GM18909 (cell line): ENCODE data around the gene MTF1.

Experiments
- ATAC-seq: cut with Tn5 transposase; IDR thresholded peaks from one replicate; pipeline ENCODE4 v1.9.1; 2021; ENCODE audit warnings: mild to moderate bottlenecking; ENCODE audit not compliant: unreplicated experiment, poor library complexity

The MTF1 gene

DNA sequence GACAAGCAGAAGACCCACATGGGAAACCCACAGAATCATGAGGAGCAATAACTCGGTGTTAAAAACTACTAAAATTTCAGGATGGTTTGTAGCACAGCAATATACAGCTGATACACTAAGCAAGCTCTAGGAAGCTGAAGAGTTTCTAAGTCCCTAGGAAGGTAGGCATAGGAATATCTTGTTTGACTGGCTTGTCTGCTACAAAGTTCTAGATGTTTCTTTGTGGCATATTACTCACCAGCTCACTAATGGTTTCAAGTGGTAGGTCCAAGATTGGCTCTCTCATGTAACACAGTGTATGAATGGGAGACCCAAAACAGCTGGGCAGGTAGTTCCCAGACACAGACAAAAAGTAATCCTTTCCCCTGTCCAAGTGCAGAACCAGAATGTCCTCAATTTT, 13.3 kb upstream of the MTF1 start:
- no peak for ATAC-seq

DNA sequence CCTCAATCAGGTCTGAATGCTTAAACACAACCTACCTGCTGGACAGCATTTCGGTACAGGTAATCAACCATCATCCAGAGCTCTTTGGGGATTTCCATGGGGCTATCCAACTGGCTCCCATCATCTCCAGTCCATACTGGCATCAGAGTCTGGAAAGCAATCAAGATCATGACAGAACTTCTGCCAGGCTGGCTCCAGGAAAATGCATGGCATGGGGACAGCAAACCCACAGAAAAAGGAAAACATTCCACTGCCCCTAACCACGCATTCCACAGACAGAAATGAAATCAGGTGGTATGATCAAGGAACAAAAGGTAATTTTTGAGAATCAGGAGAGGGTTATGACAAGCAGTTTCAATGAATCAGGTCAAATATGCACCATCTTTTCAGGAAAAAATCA, 9.1 kb upstream of the MTF1 start:
- ATAC-seq = no peak

DNA sequence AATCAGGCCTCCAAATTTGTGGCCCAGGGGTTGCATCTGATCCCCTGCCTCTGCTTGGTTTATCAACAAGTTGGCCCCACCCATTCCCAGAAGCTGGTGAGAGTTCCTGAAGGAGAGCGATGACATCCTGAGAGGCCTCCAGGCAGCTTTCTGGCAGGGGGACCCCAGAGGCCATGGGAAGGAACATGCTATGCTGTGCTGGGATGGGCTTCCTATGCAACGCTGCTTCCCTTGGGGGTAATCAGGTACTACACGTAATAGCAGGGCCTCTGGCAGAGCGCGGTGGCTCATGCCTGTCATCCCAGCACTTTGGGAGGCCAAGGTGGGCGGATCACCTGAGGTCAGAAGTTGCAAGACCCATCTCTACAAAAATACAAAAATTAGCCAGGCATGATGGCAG, 8.4 kb upstream of the MTF1 start:
- no peak for ATAC-seq

DNA sequence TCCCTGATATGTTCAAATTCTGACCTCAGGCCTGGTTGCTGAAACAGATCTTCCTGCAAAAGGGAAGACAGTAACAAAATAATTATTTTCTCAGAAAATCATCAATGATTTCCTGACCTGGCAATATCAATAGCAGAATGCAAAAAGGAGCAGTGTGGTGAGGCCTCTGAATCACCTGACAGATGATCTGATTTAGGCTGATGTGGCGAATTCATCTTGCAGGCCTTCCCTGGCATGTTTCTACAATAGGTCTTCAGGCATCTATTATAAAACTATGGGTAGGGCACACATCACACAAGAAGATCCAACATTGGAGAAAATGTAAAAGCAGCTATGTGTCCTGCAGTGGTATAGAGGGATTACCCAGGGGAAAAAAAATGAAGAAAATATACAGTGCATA, 7.1 kb upstream of the MTF1 start:
- no peak for ATAC-seq

DNA sequence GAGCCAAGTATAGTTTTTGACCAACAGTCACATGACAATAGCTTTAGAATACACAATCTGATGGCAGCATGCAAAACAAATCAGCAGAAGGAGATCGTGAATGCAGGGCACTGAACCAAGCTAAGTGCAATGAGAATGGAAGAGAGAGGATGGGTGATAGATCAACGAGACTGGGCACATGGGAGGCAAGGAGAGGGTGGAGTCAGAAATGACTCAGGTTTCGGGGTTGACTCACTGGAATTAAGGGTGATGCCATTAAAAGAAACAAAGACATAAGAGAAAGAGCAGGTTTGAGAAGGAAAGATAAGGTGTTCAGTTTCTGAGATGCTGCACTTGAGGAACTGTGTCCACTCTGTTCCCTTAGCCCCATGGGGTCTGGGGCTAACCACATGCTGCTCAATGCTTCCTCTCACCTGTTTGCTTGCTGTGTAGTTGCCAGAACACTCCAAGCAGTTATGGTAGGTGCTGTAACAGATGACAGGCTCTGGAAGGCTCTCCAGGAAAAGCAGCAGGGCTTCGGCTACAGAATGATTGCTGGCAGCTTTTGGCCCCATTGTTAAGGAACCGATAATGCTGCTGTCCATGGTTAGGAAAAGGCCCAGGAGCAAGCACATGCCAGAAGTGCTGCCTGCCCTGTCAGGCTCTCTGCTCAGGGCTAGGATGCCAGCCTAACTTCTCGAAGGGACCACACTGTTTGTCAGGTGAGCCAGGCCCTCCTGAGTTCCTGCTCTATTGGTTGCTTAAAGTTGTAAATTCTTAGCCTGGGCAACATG, 6.1 kb upstream of the MTF1 start:
- ATAC-seq = no peak

DNA sequence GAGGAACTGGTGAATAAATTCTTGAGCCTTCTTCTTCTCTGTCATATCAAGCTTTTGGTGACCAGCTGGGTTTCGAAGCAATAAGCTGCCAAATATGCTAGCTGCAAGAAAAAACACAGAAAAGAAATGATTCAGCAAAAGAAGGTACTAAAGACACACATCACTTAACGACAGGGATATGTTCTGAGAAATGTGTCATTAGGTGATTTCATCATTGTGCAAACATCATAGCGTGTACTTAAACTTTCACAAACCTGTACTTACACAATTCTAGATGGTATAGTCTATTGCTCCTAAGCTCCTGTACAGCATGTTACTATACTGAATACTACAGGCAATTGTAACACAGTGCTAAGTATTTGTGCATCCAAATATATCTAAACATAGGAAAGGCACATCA, 2.9 kb upstream of the MTF1 start:
- ATAC-seq = no peak

DNA sequence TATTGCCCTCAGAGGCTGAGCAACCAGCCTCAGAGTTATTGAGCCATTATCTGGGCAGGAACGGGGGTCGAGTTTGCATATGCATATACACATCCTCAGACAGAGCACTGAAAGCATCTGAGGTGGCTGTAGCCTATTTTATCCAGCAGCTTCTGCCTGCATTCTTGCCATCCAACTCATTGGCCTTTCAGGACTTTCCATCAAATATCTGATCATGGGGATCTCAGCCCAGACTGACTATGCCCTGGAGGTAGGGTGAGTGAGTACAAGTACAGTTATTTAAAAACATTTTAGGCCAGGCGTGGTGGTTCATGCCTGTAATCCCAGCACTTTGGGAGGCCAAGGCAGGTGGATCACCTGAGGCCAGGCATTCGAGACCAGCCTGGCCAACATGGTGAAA, 1.8 kb upstream of the MTF1 start:
- no peak for ATAC-seq

DNA sequence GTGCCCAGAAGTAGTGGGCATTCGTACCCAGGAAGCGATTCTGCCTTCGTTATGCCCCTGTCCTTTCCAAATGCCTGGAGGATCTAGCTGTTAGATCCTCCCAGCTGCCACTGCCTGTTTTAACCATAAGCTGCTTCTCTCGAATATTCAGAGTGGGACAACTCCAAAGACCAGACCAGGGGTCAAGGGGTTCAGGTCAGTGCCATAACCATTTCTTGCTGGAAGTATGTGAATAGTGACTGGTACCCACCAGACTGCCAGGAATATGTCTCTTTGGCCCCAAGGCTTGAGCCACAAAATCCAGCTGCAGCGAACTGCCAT, 914 bp upstream of the MTF1 start:
- ATAC-seq = no peak

DNA sequence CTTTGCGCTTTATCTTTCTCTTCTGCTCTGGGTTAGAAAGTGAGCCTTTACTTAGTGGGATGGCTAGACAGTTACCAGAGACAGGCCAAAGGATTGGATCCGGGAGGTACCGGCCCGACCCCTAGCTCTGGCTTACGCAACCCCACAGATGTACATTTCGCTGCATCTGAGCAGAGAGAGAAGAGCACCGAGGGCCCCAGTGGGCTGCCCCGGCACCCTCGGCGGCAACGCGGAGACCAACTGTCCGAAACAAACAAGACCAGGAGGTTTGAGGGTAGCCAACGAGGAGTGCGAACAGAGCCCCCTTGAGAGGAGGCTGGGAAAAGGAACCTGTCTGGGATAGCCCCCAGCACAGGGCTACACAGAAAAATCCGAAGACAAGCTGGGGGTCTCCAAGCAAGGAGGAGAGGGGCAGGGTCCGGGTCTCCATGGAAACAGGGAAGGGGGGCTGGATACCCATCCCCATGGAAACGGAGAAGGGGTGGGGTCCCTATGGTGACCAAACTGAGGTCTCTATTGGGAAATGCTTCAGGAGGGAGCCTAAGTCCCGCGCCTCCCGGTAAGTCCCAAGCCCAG, 373 bp downstream of the MTF1 start:
- ATAC-seq = peak; percentile 28

DNA sequence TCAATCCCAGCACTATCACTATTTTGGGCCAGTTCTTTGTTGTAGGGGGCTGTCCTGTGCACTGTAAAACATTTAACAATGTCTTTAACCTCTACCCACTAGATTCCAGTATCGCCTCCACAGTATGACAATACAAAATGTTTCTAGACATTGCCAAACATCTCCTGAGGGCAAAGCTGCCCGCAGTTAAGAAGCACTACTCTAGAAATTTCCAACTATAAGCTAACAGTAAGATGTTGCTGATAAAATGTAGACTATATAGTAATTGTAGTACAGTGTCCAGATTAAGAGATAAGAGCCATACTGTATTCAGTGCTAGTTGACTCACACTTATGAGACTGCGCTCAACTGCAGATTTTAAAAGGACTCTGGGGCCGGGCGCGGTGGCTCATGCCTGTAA, 5.0 kb downstream of the MTF1 start:
- no peak for ATAC-seq

DNA sequence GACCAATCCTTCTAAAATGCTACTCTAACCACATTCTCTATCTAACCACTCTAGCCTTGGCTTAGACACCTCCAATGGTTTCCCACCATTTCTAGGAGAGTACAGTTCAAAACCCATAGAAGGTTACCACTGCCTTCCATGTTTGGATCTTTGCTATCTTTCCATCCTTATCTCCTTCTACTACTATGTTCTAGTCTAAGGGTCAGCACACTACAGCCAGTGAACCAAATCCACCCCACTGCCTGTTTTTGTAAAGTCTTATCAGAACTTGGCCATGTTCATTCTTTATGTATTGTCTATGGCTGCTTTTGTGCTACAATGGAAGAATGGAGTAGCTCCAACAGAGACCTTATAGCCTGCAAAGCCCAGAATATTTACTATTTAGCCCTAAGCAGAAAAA, 6.2 kb downstream of the MTF1 start:
- no peak for ATAC-seq

DNA sequence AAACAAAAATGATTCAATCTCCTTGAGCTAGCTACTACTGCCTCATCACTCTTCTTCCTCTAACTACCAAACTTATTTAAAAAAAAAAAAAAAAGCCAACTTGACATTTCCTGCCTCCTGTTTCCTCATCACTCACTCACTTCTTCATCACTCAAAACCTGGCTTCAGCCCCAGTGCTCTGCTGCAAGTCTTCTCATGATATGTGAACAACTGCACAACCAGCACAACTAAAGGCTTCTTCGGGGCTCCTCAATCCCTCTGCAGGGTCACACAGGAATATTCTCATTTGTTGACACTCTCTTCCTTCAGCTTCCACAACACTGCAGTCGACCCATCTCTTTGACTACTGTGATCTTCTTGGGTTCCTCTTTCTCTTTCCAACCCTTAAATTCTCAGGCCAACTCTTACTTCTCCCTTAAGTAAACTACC, 7.6 kb downstream of the MTF1 start:
- no peak for ATAC-seq

DNA sequence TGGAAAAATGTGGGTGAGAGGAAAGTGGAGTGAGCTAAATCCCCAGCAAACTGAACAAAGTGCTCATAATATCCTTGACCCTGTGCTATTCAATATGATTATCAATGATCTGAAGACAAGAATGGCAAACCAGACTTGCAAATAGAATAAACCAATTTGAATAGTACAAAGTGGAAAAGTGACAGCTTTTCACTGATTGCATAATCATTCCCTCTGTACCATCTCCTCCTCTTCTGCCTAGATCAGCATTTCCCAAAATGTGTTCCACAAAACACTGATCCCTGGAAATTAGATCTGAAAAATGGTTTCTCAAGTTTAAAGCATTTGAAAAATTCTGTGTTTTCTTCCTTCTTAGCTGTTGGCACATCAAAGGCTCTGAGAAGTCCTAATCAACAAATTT, 8.1 kb downstream of the MTF1 start:
- ATAC-seq = no peak

DNA sequence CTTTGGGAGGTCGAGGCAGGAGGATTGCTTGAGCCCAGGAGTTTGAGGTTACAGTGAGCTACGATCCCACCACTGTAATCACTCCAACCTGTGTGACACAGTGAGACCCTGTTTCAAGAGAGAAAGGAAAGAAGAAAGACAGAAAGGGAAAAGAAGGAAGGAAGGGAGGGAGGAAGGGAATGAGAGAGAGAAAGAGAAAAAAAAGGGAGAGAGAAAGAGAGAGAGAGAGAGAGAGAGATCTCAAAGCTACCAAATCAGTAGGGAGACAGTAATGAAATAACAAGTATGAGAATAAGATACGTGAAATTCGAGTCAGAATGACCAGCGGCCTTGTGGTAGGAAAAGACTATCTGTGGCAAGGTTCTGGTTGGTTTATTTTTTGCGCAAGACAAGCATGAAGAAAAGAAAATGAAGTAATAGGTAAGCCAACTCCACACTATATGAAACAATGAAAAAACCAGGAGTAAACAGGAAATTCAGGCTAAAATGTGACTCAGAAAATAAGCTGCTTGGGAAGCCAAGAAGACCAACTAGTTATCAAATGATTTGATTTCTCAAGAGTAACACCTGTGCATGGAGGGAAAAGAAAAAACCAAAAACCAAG, 8.9 kb downstream of the MTF1 start:
- no peak for ATAC-seq

DNA sequence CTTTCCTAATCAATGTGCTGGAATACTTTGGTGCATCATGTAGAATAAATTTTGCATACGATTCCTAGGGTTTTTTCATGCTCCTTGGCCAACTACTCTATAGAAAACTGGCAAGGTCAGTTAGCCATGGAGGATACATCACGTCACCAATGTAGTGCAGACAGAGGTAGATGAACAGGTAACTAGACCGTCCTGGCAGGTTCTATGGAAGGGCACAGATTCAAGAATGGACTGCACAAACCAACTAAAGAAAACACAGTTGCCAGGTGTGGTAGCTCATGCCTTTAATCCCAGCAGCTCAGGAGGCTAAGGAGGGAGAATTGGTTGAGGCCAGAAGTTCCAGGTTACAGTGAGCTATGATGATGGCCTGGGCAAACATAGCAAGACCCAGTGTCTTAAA, 9.9 kb downstream of the MTF1 start:
- ATAC-seq = no peak

DNA sequence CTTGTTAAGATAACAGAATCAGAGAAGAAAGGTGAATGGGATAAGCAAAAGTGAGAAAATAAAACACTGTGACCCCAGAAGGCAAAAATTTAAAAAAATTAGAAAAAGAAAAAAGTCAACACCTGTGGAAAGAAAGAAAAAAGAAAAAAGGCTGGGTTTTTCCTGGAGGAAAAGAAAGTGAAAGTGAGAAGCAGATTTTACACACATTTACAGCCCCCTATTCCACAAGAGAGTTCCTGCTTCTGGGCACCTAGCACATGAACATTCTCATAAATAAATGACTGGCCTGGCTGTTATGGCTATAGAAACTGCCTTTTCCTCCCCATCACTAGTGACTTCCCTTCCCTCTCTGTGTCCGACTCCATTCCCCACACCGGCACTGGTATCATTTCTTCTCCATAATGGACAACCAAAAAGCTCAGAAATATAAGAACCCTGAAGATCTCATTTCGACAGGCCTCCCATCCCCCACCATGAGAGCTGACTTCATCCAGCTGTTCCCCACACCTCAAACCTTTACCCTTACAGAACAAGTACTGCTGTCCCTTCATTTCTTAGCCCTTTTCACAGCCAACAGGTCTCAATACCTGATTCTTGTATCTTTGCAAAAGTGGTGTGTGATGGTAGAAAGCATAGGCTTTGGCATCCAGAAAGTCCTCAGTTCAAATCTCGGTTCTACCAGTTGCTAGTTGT, 12.6 kb downstream of the MTF1 start:
- no peak for ATAC-seq

DNA sequence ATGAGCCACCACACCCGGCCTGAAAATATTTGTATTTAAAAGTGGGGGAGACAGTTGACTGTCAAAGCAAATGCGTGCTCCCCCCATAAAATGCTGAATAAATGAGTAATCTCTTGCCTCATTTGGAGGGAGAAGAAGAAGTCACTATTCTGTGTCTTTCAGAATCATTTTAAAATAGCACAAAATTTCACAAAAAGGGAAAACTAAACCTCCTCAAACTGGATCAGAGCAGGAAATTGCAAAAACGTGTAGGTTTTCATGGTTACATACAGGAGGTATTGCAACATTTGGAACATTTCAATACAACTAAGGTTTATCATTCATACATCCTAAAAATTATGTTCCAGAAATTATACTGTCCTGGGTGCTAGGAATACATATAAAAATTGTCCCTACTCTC, 13.6 kb downstream of the MTF1 start:
- no peak for ATAC-seq

DNA sequence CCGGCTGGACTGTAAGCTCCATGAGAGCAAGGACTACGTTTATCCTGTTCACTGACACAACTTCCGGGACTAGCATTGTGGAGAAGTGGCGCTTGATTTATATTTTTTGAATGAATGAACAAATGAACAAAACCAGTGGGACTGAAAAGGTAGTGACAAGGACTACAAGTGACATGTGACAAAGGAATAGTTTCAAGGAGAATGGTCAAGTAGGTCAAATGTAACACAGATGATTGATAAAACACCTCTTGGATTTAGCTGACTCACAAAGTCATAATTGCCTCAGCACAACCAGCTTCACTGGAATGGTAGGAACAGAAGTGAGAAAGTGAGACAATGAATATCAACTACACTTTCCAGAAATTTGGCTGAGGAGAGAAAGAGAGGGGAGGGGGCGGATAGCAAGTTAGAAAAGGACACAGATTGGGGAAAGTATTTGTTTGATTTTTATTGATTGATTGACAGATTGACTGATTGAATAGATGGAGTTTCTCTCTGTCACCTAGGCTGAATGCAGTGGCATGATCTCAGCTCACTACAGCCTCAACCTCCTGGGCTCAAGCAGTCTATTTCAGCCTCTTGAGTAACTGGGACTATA, 14.2 kb downstream of the MTF1 start:
- no peak for ATAC-seq

DNA sequence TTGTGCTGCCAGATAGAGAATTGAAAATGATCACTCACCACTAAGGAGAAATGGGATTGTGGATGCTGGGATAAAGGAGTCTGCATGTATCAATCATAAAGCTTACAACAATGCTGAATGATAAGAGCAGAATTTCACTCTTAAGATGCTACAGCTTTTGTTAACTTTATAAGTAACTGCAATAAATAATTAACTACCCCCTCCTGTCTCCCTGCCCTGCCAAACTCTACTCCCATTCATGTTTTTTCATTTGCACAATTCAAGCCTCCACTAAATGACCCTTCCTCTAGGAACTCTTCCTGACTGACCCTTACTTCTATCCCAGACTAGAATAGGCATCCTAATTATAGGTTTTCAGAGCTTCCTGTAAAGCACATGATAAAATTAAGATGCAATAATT, 14.9 kb downstream of the MTF1 start:
- ATAC-seq = no peak

DNA sequence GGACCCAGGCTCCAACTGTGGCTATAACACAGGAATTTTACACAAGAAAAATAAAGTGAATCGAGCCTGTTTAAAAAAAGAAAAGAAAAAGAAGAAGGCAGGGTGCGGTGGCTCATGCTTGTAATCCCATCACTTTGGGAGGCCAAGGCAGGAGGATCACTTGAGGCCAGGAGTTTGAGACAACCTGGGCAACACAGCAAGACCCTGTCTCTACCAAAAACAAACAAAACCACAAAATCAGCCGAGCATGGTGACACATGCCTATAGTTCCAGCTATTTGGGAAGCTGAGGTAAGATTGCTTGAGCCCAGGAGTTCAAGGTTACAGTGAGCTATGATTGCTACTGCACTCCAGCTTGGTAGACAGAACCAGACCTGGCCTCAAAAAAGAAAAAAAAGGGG, 17.7 kb downstream of the MTF1 start:
- ATAC-seq = no peak

DNA sequence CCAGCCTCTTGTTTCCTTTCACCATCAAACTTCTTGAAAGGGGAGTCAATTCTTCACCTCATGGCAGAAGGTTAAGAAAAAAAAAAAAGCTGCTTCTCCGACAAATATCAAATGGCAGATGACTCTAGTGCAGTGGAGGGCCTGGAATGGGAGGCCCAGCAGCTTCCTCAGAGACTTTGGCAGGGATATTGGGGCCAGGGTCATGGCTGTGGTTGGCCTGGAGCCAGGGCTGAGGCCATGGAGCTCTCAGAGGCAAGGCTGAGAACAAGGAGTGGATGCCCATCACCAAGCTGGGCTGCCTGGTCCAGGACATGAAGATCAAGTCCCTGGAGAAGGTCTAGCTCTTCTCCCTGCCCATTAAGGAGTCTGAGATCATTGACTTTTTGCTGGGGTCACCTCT, 18.7 kb downstream of the MTF1 start:
- ATAC-seq = no peak
